Measurements from ENCODE around the gene SYVN1.
A peak's percentile ranks its signal among the peaks of the same experiment; 100 is the strongest.

SYVN1 gene

DNA sequence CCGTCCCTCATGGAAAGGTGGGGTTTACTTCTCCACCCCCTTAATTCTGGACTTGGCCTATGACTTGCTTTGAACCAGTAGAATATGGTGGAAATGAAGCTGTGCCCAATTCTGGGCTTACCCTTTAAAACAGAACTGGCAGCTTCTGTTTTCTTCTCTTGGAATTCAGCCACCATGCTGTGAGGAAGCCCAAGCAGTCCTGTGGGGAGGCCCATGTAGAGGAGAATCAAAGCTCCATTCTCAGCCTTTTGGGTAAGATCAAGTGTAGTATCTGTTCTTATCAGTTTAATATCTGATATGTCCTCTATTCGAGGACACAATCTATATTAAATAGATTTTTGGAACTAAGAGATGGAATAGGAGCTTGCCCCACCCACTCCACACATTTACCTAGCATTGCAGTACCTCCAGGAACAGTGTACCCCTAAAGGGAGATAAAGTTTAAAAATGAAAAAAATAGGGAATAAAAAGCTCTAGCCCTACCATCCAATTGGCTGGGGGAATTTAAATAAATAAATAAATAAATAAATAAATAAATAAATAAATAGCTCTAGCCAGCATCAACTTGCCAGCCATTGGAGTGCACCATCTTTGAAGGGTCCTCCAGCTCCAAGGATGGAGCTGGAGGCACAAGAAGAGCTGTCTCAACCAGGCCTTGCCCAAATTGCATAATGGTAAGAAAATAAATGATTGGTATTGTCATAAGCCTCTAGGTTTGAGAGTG is 13.2 kb upstream of the SYVN1 start:
- ChIA-PET CTCF (no interaction called here), POLR2A (interaction anchor here (1.0 to 7.6 kb wide), 2 partner anchors 12 to 31 kb away, joined by 3 to 52 read pairs; partner anchors contain the start of gene SYVN1)
- TF ChIP-seq TARDBP (IDR thresholded peaks at IDR 0.05) (no peak), ARNT (IDR thresholded peaks at IDR 0.05) (no peak), FOXA1 (IDR thresholded peaks at IDR 0.05) (no peak), SUZ12 (IDR thresholded peaks at IDR 0.05) (no peak)
- no peak for DNase-seq (ENCODE audit: extremely low spot score)

DNA sequence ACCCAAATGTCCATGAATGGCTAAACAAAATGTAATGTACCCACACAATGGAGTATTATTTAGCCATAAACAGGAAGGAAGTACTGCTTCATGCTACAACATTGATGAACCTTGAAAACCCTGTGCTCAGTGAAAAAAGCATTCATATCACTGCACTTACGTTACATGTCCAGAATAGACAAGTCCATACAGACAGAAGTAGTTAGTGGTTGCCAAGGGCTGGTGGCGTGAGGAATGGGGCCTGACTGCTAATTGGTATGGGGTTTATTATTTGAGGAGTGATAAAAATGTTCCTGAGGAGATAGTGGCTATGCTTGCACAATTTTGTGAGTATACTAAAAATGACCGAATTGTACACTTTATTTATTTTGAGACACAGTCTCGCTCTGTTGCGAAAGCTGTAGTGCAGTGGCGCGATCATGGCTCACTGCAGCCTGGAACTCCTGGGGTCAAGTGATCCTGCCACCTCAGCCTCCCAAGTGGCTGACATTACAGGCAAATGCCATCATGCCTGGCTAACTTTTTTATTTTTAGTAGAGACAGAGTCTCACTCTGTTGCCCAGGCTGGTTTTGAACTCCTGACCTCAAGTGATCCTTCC is 7.7 kb upstream of the SYVN1 start:
- CTCF ChIA-PET = no interaction called here
- POLR2A ChIA-PET = no interaction called here
- no peak for TF ChIP-seq ZNF384 (IDR thresholded peaks at IDR 0.05)
- no peak for TF ChIP-seq BHLHE40 (IDR thresholded peaks at IDR 0.05; ENCODE audit: borderline replicate concordance)
- TF ChIP-seq FOXK2 (IDR thresholded peaks at IDR 0.05) = no peak
- no peak for TF ChIP-seq L3MBTL2 (conservative IDR thresholded peaks at IDR 0.05)
- no peak for TF ChIP-seq LEF1 (IDR thresholded peaks at IDR 0.05; ENCODE audit: borderline replicate concordance)
- TF ChIP-seq FOXA1 (IDR thresholded peaks at IDR 0.05) = no peak
- no peak for TF ChIP-seq SP1 (IDR thresholded peaks at IDR 0.05)
- TF ChIP-seq HDGF (IDR thresholded peaks at IDR 0.05; ENCODE audit: borderline replicate concordance) = no peak
- TF ChIP-seq CTBP1 (IDR thresholded peaks at IDR 0.05; ENCODE audit: borderline replicate concordance) = no peak
- no peak for TF ChIP-seq NFRKB (IDR thresholded peaks at IDR 0.05)
- TF ChIP-seq FOXM1 (IDR thresholded peaks at IDR 0.05; ENCODE audit: borderline replicate concordance) = no peak
- no peak for TF ChIP-seq SUZ12 (IDR thresholded peaks at IDR 0.05)
- TF ChIP-seq, protein P1, sequence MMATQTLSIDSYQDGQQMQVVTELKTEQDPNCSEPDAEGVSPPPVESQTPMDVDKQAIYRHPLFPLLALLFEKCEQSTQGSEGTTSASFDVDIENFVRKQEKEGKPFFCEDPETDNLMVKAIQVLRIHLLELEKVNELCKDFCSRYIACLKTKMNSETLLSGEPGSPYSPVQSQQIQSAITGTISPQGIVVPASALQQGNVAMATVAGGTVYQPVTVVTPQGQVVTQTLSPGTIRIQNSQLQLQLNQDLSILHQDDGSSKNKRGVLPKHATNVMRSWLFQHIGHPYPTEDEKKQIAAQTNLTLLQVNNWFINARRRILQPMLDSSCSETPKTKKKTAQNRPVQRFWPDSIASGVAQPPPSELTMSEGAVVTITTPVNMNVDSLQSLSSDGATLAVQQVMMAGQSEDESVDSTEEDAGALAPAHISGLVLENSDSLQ (IDR thresholded peaks at IDR 0.05) = no peak

DNA sequence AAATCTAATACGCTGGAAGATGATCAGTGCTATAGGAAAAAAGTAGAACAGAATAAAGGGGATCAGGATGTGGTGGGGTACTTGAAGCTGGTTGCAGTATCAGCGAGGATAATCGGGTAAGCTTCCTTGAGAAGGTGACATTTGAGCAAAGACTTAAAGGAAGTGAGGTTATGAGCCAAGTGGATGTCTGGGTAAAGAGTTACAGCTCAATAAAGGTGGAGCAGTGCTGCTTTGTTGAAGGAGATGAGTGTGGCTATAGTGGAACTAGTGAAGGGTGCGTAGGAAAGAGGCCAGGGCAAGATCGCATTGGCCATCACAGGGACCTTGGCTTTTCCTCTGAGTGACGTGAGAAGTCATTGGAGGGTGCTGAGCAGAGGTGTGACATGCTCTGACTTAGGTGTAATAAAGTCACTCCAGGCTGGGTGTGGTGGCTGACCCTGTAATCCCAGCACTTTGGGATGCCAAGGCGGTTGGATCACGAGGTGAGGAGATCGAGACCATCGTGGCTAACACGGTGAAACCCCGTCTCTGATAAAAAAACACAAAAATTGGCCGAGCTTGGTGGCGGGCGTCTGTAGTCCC is 2.3 kb upstream of the SYVN1 start:
- no peak for TF ChIP-seq HDGF (IDR thresholded peaks at IDR 0.05; ENCODE audit: borderline replicate concordance)
- TF ChIP-seq L3MBTL2 (conservative IDR thresholded peaks at IDR 0.05) = no peak
- no peak for TF ChIP-seq FOXK2 (IDR thresholded peaks at IDR 0.05)
- no peak for TF ChIP-seq FOXA1 (IDR thresholded peaks at IDR 0.05)
- TF ChIP-seq FOXM1 (IDR thresholded peaks at IDR 0.05; ENCODE audit: borderline replicate concordance) = no peak
- TF ChIP-seq NFRKB (IDR thresholded peaks at IDR 0.05) = no peak
- TF ChIP-seq SUZ12 (IDR thresholded peaks at IDR 0.05) = no peak
- TF ChIP-seq LEF1 (IDR thresholded peaks at IDR 0.05; ENCODE audit: borderline replicate concordance) = no peak
- TF ChIP-seq, protein P1 (IDR thresholded peaks at IDR 0.05) = no peak
- no peak for TF ChIP-seq ELF4 (IDR thresholded peaks at IDR 0.05)
- no peak for TF ChIP-seq CTBP1 (IDR thresholded peaks at IDR 0.05; ENCODE audit: borderline replicate concordance)
- no peak for TF ChIP-seq SP1 (IDR thresholded peaks at IDR 0.05)
- TF ChIP-seq ARNT (IDR thresholded peaks at IDR 0.05) = no peak
- CTCF ChIA-PET = interaction anchor here (0.6 to 1.1 kb wide), 2 partner anchors 26 to 114 kb away, joined by 3 to 4 read pairs; no protein-coding TSS in a partner anchor
- no peak for DNase-seq (ENCODE audit: extremely low spot score)
- POLR2A ChIA-PET = interaction anchor here (0.5 to 4.0 kb wide), 8 partner anchors 8 to 90 kb away, joined by 3 to 56 read pairs (median 24); partner anchors contain the start of genes CAPN1, FAU, MRPL49 and TM7SF2

More for the DNA sequence above, 7.7 kb upstream of the SYVN1 start:
- no peak for DNase-seq (ENCODE audit: extremely low spot score)

DNA sequence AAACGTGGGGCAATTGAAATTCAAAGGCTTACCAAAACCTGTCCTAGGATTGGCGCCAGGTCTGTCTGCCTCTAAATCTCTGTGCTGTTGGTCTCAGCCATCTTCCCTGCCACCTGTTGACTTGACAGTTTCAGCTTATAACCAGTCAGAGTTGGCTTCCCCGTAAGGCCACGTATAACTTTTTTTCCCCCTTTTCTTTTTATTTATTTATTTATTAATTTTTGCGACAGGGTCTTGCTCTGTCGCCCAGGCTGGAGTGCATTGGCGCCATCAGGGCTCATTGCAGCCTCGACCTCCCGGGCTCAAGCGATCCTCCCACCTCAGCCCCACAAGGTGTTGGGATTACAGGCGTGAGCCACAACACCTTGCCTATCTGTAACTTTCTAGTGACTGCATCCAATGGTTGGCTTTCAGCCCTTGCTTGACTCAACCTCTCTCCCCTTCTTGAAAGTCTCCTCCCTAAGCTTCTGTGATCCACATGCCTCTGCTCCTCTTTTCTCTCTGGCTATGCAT is 1.4 kb upstream of the SYVN1 start:
- no peak for DNase-seq (ENCODE audit: extremely low spot score)
- TF ChIP-seq ZNF384 (IDR thresholded peaks at IDR 0.05) = no peak
- TF ChIP-seq L3MBTL2 (conservative IDR thresholded peaks at IDR 0.05) = no peak
- no peak for TF ChIP-seq BHLHE40 (IDR thresholded peaks at IDR 0.05; ENCODE audit: borderline replicate concordance)
- TF ChIP-seq, protein P1 (IDR thresholded peaks at IDR 0.05) = no peak
- ChIA-PET CTCF (interaction anchor here (0.6 to 1.1 kb wide), 4 partner anchors 23 to 288 kb away, joined by 3 to 5 read pairs (median 4); no protein-coding TSS in a partner anchor), POLR2A (interaction anchor here (0.9 to 4.0 kb wide), 25 partner anchors 10 to 372 kb away, joined by 3 to 56 read pairs (median 4); partner anchors contain the start of genes CAPN1, CDCA5, DPF2 and FAU)

DNA sequence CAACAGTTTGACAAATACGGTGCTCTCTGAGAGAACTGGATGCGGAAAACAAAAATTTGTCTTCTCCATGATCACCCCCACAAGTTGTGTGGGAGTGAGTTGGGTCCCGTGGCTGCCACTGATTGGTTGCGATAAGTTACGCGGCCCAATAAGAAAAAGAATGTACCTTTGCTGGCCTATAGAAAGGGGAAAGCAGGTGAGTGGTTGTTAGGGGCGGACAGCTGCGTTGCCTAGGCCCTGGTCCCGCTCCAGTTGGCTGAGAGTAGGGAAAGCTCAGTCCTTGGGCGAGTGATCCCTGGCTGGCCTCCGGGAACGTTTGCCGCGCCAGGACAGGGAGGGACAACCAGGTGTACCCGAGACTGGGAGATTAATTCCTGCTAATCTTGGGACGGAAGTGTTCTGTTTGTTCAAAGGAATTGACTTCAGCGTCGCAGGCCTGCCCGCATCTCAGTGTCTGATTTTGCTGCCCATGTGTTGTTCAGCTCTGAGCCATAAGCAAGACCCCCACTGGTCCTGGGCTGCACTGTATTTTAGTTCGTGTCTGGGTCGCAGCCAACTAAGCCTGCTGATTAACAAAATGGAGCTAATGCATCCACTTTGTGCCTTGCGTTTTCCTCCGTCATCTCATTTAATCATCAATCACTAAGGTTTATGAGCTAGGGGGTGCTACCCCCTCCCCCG is 773 bp upstream of the SYVN1 start:
- DNase-seq (ENCODE audit: extremely low spot score) = peak; percentile 92
- CTCF ChIA-PET = interaction anchor here (0.9 to 1.0 kb wide), 3 partner anchors 22 to 287 kb away, joined by 3 to 5 read pairs (median 4); no protein-coding TSS in a partner anchor
- peak; percentile 73 for TF ChIP-seq L3MBTL2 (conservative IDR thresholded peaks at IDR 0.05)
- TF ChIP-seq FOXK2 (IDR thresholded peaks at IDR 0.05) = no peak
- no peak for TF ChIP-seq FOXA1 (IDR thresholded peaks at IDR 0.05)
- no peak for TF ChIP-seq SP1 (IDR thresholded peaks at IDR 0.05)
- TF ChIP-seq HDGF (IDR thresholded peaks at IDR 0.05; ENCODE audit: borderline replicate concordance) = peak; percentile 84; the same call in 1 of the 2 replicates
- no peak for TF ChIP-seq FOXM1 (IDR thresholded peaks at IDR 0.05; ENCODE audit: borderline replicate concordance)
- TF ChIP-seq, protein P1 (IDR thresholded peaks at IDR 0.05) = peak; percentile 88
- TF ChIP-seq ELF4 (IDR thresholded peaks at IDR 0.05) = peak; percentile 27; the same call in 1 of the 2 replicates
- POLR2A ChIA-PET = interaction anchor here (0.6 to 4.0 kb wide), 34 partner anchors 10 to 372 kb away, joined by 3 to 56 read pairs (median 4); partner anchors contain the start of genes CAPN1, CDCA5, DPF2 and FAU
